Activated CD8-positive, alpha-beta memory T cell treated with anti-CD3 and anti-CD28 coated beads for 4 hours (primary cell): ENCODE data around the gene SYTL3.
A peak's percentile ranks its signal among the peaks of the same experiment; 100 is the strongest.
"Not testable (repeated sequence)": the region's sequence is repeated elsewhere in the genome, so short reads cannot be mapped to it uniquely, and the experiment has no call there.

ENCODE experiments used
- DNase-seq, 2 donors: peaks; one replicate each; pipeline ENCODE4 v3.0.0-alpha.2; 2020; ENCODE audit warnings: low read depth in 2 of 2

Gene SYTL3

GRCh38 chr6:158773581-158774449 is 124.0 kb downstream of the SYTL3 start:
- no peak for DNase-seq

DNA sequence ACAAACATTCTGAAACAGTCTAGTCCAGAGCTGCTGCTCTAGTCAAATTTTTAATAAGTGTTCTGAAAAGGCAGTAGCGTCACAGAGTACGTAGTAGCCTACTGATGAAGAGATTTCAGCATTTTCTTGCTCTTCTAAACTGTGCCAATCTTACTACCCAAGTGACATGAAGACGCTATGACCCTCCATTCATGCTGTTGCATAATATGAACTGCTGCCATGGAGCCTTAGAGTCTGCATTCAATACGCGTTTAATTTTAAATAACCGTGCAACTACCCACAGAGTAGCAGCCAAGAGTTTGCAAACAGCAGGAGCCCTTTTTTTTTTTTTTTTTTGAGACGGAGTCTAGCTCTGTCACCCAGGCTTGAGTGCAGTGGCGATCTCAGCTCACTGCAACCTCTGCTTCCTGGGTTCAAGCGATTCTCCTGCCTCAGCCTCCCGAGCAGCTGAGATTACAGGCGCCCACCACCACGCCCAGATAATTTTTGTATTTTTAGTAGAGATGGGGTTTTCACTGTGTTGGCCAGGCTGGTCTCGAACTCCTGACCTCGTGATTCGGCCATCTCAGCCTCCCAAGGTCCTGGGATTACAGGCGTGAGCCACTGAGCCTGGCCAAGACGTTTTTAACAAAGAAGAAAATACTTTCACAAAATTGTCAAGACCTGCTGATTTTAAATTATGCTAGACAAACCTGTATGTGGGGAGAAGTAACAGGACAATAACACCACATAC is 125.0 kb downstream of the SYTL3 start:
- DNase-seq: no peak

- DNase-seq: no peak
These were observed 126.0 kb downstream of the SYTL3 start for GRCh38 chr6:158775832-158776231.

GRCh38 chr6:158776737-158777136 is 126.9 kb downstream of the SYTL3 start:
- DNase-seq: no peak

DNA sequence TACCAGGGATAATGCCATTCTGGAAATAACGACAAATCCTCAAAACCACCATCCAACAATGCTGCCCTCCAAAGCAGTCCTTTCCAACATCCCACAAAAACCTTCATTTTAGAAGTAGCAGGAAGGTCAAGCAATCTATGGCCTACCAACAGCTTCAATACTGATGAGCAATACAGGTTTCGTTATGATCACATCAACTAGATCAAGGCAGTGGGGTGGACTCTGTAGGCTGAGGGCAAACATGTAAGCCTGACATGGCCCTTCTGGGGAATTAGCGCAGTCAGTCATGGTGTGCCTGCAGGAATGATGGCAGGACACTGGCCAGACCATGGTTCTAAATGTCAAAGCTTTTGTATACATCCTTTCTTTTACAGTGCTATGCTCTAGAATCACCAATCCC is 127.7 kb downstream of the SYTL3 start:
- DNase-seq: no peak

- DNase-seq: no peak
These were observed 128.2 kb downstream of the SYTL3 start for GRCh38 chr6:158778005-158778527.

GRCh38 chr6:158780246-158780884 is 130.5 kb downstream of the SYTL3 start:
- no peak for DNase-seq

DNA sequence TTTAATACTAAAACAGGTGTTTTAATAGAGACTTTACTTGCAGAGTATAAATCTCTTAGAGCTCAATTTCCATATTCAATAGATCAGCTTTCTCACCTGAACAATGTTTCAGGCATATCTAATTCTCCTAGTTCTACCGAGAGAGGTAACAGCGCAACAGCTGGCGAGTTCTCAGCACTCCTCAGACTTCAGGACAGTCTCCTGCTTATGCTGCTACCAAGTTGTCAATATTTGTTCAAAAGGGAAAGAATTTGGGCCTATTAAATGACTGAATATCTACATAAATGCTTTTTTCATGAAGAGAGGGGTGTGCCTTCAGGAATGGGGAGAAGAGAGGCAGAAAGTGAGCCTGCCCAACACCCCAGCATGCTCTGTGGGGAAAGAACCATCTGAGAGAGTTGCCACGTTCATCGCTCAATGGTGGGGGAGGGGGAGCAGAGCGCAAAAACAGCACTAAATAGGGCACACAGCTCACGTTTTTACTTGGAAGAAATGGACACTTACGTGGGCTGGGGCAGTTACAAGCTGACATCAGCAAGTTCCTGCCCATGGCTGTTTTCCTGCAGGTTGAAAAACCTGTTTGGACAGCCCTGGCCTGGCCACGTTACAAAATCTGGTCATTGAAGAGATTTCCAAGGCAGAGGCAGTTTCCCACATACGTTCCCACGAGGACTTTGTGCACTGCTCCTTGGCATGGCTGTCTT is 131.3 kb downstream of the SYTL3 start:
- DNase-seq: no peak

GRCh38 chr6:158781692-158782373 is 132.0 kb downstream of the SYTL3 start:
- DNase-seq: no peak

DNA sequence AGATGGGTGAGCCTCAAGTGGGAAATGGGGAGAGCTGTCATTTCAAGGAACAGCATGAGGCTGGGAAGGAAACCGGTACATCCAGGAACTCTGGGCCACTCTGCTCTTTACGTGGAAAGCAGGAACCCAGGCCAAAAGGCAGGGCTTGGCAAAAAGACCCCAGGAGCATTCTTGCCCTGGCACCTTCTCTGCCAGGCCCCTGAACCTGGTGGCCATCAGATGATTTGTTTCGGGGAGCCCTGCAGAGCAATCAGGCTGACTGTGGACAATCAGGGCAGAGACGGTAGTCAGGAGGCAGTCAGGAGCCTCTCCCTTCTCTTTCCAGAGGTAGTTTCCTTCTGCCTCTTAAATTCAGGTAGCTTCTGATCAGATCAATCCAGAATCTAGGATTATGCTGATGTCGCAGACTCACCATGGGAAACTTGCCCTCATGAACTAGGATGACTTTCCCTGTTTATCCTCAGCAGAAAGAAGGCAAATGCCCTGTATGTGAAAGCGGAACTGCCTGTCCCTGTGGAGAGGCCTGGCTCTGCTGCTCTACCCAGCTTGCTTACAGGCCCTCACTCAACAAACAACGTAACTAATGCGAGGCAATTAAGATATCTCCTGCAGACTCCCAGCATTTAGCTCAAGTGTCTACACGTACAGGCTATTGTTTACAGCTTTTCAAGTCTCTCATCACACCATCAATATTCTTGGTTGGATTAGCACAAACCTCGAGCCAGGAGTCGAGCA is 132.7 kb downstream of the SYTL3 start:
- DNase-seq: no peak

GRCh38 chr6:158783167-158783450 is 133.3 kb downstream of the SYTL3 start:
- DNase-seq: no peak

- DNase-seq: no peak
These were observed 134.0 kb downstream of the SYTL3 start for GRCh38 chr6:158783851-158784250.

DNA sequence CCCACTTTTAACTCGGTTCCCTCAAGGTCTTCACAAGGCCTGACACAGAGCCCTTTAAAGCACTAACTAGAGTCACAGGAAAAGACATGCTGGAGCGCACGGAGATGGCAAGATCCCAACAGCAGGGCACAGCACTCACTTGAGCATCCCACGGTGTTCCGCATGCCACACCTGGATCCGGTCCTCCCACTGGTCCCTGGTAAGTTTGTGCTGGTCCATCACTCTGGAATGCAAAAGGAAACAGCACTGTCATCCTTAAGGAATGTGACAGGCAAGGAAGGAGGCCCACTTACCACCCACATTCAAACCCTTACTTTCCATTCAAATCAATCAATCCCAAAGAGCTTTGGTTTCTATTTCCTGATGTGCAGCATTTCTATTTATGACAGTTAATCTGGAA is 134.7 kb downstream of the SYTL3 start:
- DNase-seq: no peak

DNA sequence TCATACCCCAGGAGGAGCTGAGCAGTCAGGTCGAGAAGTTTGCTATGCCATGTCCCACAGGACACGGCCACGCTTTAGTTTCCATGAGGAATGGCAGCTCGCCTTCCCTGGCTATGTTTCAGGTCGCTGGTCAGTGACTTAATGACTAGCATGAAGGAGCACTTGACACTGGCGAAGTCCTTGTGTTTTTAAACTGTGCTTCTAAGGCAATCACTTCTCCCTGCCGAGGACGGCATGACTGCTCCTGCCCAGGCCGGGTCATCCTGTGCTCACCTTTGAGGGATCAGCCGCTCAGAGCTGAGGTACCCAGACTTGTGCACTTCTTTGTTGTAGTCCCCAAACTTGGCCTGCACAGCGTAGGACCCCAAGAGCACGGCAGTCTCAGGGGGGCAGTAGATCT is 135.2 kb downstream of the SYTL3 start:
- DNase-seq: no peak

DNA sequence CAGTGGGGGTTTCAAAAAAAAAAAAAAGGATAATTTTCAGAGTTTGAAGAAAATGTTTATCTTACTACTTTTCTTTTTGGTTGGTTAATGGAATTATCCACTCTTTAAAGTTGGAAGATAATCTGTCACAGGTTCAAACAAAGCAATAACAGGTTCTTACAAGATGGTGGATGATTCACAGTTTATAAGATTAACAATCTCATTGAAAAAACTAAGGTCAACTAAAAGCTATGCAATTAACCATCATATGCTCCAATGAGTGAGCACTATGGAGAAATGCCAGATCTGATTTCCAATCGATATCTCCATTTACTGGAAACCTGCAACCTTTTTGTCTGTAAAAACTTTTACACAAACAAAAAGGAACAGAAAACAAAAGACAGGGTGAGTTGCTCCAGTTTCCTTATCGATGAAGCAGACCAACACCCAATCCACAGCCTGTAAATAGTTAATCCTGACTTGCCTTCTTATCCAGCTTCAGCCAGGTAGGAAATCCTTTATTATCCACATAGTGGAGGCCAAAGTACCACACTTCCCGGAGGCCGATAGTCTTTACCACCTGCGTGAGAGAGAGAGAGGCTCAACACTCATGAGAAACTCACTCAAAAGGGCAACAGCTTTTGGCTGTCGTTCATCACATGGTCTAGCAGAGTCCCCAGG is 136.9 kb downstream of the SYTL3 start:
- no peak for DNase-seq

DNA sequence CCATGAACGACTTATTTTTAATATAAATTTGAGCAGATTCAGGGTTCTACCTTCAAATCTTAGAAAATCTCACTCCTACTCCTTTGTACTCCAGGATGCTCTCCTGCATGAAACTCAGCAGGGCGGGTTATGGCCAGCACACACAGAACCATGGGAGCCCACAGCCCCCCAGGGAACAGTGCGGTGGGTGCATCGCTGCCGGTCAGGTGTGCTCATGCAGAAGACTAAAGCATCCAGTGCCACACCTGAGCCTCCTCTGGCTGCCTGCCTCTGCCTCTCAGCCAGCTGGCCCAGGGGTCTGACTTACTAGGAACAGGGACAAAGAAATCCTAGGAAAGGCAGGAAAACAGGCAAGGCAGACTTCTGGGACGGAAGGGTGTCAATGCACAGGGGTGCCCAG is 137.5 kb downstream of the SYTL3 start:
- DNase-seq: no peak

DNA sequence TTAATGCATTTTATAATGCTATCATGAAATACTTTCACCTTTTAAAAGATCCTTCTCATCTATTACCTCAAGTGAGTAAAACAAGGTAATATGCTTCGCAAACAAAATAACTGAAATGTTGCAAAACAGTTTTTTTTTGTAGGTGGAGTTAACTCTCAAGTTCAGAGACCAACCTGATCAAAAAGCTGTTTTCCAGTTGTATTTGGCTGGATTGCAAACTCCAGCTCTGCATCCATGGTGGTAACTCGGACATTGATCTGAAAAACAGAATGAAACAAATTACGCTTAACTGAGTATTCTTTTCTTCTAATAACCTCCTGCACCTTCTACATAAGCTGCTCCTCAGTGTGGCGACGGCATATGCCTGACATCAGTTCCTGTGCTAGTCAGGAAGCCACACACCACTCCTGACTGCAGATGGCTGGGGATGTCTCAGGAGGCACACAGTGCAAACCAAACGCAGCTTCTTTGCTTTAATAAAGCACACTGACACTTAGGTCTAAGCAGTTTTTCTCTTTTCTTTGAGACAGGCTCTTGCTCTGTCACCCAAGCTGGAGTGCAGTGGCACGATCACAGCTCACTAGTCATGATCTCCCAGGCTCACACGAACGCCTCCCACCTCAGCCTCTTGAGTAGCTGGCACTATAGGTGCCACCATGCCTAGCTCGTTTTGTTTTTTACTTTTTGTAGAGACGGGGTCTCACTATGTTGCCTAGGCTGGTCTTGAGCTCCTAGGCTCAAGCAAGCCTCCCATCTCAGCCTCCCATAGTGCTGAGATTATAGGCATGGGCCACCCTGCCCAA is 139.5 kb downstream of the SYTL3 start:
- DNase-seq: peak in 1 of 2 donors; percentile 25

GRCh38 chr6:158791274-158791855 is 141.5 kb downstream of the SYTL3 start:
- DNase-seq: no peak

- DNase-seq: not testable (repeated sequence)
These were observed 142.7 kb downstream of the SYTL3 start for GRCh38 chr6:158792505-158792904.
